WTC11 (cell line): ENCODE data around the gene TGFBR2. TPM values are rescaled to one million over a fixed set of nuclear protein-coding genes. Genes with fewer than 3 reads are reported as not detected.

Experiments
- ATAC-seq: fragments of 200-7000 bp; cut with Tn5 transposase; 2 replicates; pipeline ENCODE4 v1.10.0; 2021; ENCODE audit warnings: mild to moderate bottlenecking, moderate library complexity
- CTCF ChIA-PET: fragments of 300-600 bp; sonication (Branson Sonifier 250); formaldehyde crosslinking; loops from one replicate; lab custom pipeline; 2021; ENCODE audit warnings: antibody characterized with exemption; lab: Charles Lee
- POLR2A ChIA-PET: fragments of 350-600 bp; sonication (Branson Sonifier 250); formaldehyde crosslinking; loops from one replicate; lab custom pipeline; 2021; ENCODE audit warnings: antibody characterized with exemption; lab: Charles Lee
- DNase-seq: peaks from one replicate; pipeline ENCODE4 v3.0.0; 2021; ENCODE audit warnings: low spot score
- H3K27ac Mint-ChIP-seq: 2 replicates; pipeline ENCODE4 v1.8.0; 2021; ENCODE audit warnings: mixed read lengths
- H3K27me3 Mint-ChIP-seq: 2 replicates; pipeline ENCODE4 v1.8.0; 2021; ENCODE audit warnings: low read depth, mild to moderate bottlenecking, moderate library complexity, mixed read lengths
- H3K36me3 Mint-ChIP-seq: 2 replicates; pipeline ENCODE4 v1.8.0; 2021; ENCODE audit warnings: mixed read lengths
- H3K4me1 Mint-ChIP-seq: 2 replicates; pipeline ENCODE4 v1.8.0; 2022; ENCODE audit warnings: mixed read lengths
- H3K4me3 Mint-ChIP-seq: 2 replicates; pipeline ENCODE4 v1.8.0; 2021; ENCODE audit warnings: mild to moderate bottlenecking, moderate library complexity, mixed read lengths
- H3K9me3 Mint-ChIP-seq: 2 replicates; pipeline ENCODE4 v1.8.0; 2021; ENCODE audit warnings: mixed read lengths
- AR ChIP-seq: fragments of 250-450 bp; sonication (Bioruptor Pico); IDR thresholded peaks from 2 replicates; pipeline ENCODE4 v1.9.0; 2021; ENCODE audit warnings: mild to moderate bottlenecking
- ATF3 ChIP-seq: sonication (generic); formaldehyde crosslinking; conservative IDR thresholded peaks from 2 replicates; pipeline ENCODE4 v1.8.1; 2022; ENCODE audit warnings: mild to moderate bottlenecking, missing genetic modification reagents
- CREB1 ChIP-seq: sonication (generic); formaldehyde crosslinking; IDR thresholded peaks from 2 replicates; pipeline ENCODE4 v1.8.0; 2023; ENCODE audit warnings: mild to moderate bottlenecking, missing genetic modification reagents
- E2F4 ChIP-seq: sonication (generic); formaldehyde crosslinking; IDR thresholded peaks from 2 replicates; pipeline ENCODE4 v1.8.1; 2022; ENCODE audit warnings: low read depth, mild to moderate bottlenecking, moderate library complexity, missing genetic modification reagents, borderline replicate concordance
- ETV6 ChIP-seq: sonication (generic); formaldehyde crosslinking; IDR thresholded peaks from 2 replicates; pipeline ENCODE4 v1.8.1; 2022; ENCODE audit warnings: mild to moderate bottlenecking, missing genetic modification reagents
- GRHL2 ChIP-seq: fragments of 250-450 bp; sonication (Bioruptor Pico); IDR thresholded peaks from 2 replicates; pipeline ENCODE4 v1.8.0; 2022; ENCODE audit warnings: mild to moderate bottlenecking, moderate library complexity; ENCODE audit not compliant: insufficient replicate concordance, severe bottlenecking
- HMGXB4 ChIP-seq: sonication (generic); formaldehyde crosslinking; IDR thresholded peaks from 2 replicates; pipeline ENCODE4 v1.8.1; 2023; ENCODE audit warnings: mild to moderate bottlenecking, moderate library complexity, missing genetic modification reagents
- KAT7 ChIP-seq: sonication (generic); formaldehyde crosslinking; IDR thresholded peaks from 2 replicates; pipeline ENCODE4 v1.8.1; 2023; ENCODE audit warnings: missing genetic modification reagents, mild to moderate bottlenecking, borderline replicate concordance
- MLX ChIP-seq: sonication (generic); formaldehyde crosslinking; IDR thresholded peaks from 2 replicates; pipeline ENCODE4 v1.8.1; 2023; ENCODE audit warnings: mild to moderate bottlenecking, missing genetic modification reagents, moderate library complexity
- MXD4 ChIP-seq: fragments of 250-450 bp; sonication (Bioruptor Pico); IDR thresholded peaks from 2 replicates; pipeline ENCODE4 v1.8.0; 2021; ENCODE audit warnings: mild to moderate bottlenecking, moderate library complexity, borderline replicate concordance
- MYBL2 ChIP-seq: sonication (generic); formaldehyde crosslinking; IDR thresholded peaks from 2 replicates; pipeline ENCODE4 v1.8.1; 2023; ENCODE audit warnings: mild to moderate bottlenecking, moderate library complexity, missing genetic modification reagents
- NR2C2 ChIP-seq: sonication (generic); formaldehyde crosslinking; IDR thresholded peaks from 2 replicates; pipeline ENCODE4 v1.8.0; 2022; ENCODE audit warnings: mild to moderate bottlenecking, missing genetic modification reagents
- NR3C1 ChIP-seq: sonication (generic); formaldehyde crosslinking; conservative IDR thresholded peaks from 2 replicates; pipeline ENCODE4 v1.8.1; 2023; ENCODE audit warnings: low read depth, mild to moderate bottlenecking, missing genetic modification reagents
- SMAD3 ChIP-seq: sonication (generic); formaldehyde crosslinking; IDR thresholded peaks from 2 replicates; pipeline ENCODE4 v1.8.0; 2022; ENCODE audit warnings: missing genetic modification reagents, mild to moderate bottlenecking, borderline replicate concordance
- TEAD1 ChIP-seq: sonication (generic); formaldehyde crosslinking; IDR thresholded peaks from 2 replicates; pipeline ENCODE4 v1.8.0; 2022; ENCODE audit warnings: mild to moderate bottlenecking, missing genetic modification reagents
- ZBTB21 ChIP-seq: sonication (generic); formaldehyde crosslinking; IDR thresholded peaks from 2 replicates; pipeline ENCODE4 v1.8.1; 2023; ENCODE audit warnings: mild to moderate bottlenecking, missing genetic modification reagents, borderline replicate concordance
- ZNF138 ChIP-seq: sonication (generic); formaldehyde crosslinking; conservative IDR thresholded peaks from 2 replicates; pipeline ENCODE4 v1.8.1; 2022; ENCODE audit warnings: mild to moderate bottlenecking, moderate library complexity, missing genetic modification reagents
- ZNF281 ChIP-seq: sonication (generic); formaldehyde crosslinking; IDR thresholded peaks from 2 replicates; pipeline ENCODE4 v1.8.0; 2023; ENCODE audit warnings: mild to moderate bottlenecking, missing genetic modification reagents
- ZNF416 ChIP-seq: fragments of 250-450 bp; sonication (Bioruptor Pico); IDR thresholded peaks from 2 replicates; pipeline ENCODE4 v1.9.0; 2021; ENCODE audit warnings: mild to moderate bottlenecking, inconsistent platforms
- ZNF425 ChIP-seq: fragments of 250-450 bp; sonication (Bioruptor Pico); conservative IDR thresholded peaks from 2 replicates; pipeline ENCODE4 v1.9.0; 2021; ENCODE audit warnings: mild to moderate bottlenecking
- total RNA-seq: library from RNA; stranded (reverse); gene quantifications from 3 replicates; pipeline ENCODE4 v1.2.3, GENCODE V29; 2021

The TGFBR2 gene
- total RNA-seq, 1 experiment from 2014 or later, result 9.6 TPM

GRCh38 chr3:30632521-30632920, 26.1 kb downstream of the TGFBR2 start (continued):
- no peak for TF ChIP-seq ZNF281 (CRISPR knock-in tag)
- no peak for TF ChIP-seq E2F4 (CRISPR knock-in tag)
- TF ChIP-seq ETV6 (CRISPR knock-in tag), result no peak
- TF ChIP-seq NR3C1, result no peak
- TF ChIP-seq MXD4 (CRISPR knock-in tag), result no peak
- no peak for TF ChIP-seq NR2C2
- no peak for TF ChIP-seq GRHL2 (CRISPR knock-in tag)
- no peak for TF ChIP-seq TEAD1 (CRISPR knock-in tag)
- TF ChIP-seq AR (CRISPR knock-in tag), result no peak
- no peak for TF ChIP-seq ZNF425 (CRISPR knock-in tag)
- TF ChIP-seq CREB1 (CRISPR knock-in tag), result no peak
- TF ChIP-seq HMGXB4 (CRISPR knock-in tag), result no peak
- TF ChIP-seq ZNF138 (CRISPR knock-in tag), result no peak
- TF ChIP-seq MLX (CRISPR knock-in tag), result no peak
- TF ChIP-seq ZBTB21 (CRISPR knock-in tag), result no peak

- ChIA-PET POLR2A (no interaction called here), CTCF (no interaction called here)
- peaks cover 3% of the 10 kb centered on the region; the same call in 1 of the 2 replicates for H3K9me3 Mint-ChIP-seq
- H3K27me3 Mint-ChIP-seq, result no peaks in the 10 kb centered on the region
- DNase-seq (no peak), ATAC-seq (no peak)
- no peak for TF ChIP-seq HMGXB4 (CRISPR knock-in tag)
- no peak for TF ChIP-seq ATF3
- TF ChIP-seq MYBL2 (CRISPR knock-in tag), result no peak
- no peak for TF ChIP-seq SMAD3 (CRISPR knock-in tag)
- TF ChIP-seq KAT7 (CRISPR knock-in tag), result no peak
- TF ChIP-seq ZNF416 (CRISPR knock-in tag), result no peak
- H3K36me3 Mint-ChIP-seq, result peaks cover 18% of the 10 kb centered on the region
- H3K4me1 Mint-ChIP-seq, result peaks cover 62% of the 10 kb centered on the region
- H3K4me3 Mint-ChIP-seq, result no peak overlapping the region
- H3K27ac Mint-ChIP-seq, result no peak overlapping the region
These were observed 27.3 kb downstream of the TGFBR2 start for GRCh38 chr3:30633718-30634117.
